BE2C (cell line): ENCODE results near the gene RIN3.
A peak's percentile ranks its signal among the peaks of the same experiment; 100 is the strongest.

Source experiments
- DNase-seq: peaks from one replicate; pipeline ENCODE4 v3.0.0-alpha.2; 2020
- H3K27me3 ChIP-seq: fragments of 250-450 bp; sonication (Bioruptor Pico); 2 replicates; pipeline ENCODE4 v1.5.1; 2020; ENCODE audit warnings: mild to moderate bottlenecking
- H3K36me3 ChIP-seq: fragments of 250-450 bp; sonication (Bioruptor Pico); 2 replicates; pipeline ENCODE4 v1.5.1; 2020; ENCODE audit warnings: mild to moderate bottlenecking
- H3K4me1 ChIP-seq: fragments of 250-450 bp; sonication (Bioruptor Pico); 2 replicates; pipeline ENCODE4 v1.5.1; 2020
- H3K4me3 ChIP-seq: 2 replicates; pipeline ENCODE4 v1.5.1; 2011; ENCODE audit warnings: low read depth, low read length
- H3K9me3 ChIP-seq: fragments of 250-450 bp; sonication (Bioruptor Pico); 2 replicates; pipeline ENCODE4 v1.5.1; 2020
- TF ChIP-seq, protein P1 (sequence below): IDR thresholded peaks from 2 replicates; pipeline ENCODE4 v1.5.1; 2012; ENCODE audit warnings: mild to moderate bottlenecking, low read depth, low read length

The RIN3 gene

DNA sequence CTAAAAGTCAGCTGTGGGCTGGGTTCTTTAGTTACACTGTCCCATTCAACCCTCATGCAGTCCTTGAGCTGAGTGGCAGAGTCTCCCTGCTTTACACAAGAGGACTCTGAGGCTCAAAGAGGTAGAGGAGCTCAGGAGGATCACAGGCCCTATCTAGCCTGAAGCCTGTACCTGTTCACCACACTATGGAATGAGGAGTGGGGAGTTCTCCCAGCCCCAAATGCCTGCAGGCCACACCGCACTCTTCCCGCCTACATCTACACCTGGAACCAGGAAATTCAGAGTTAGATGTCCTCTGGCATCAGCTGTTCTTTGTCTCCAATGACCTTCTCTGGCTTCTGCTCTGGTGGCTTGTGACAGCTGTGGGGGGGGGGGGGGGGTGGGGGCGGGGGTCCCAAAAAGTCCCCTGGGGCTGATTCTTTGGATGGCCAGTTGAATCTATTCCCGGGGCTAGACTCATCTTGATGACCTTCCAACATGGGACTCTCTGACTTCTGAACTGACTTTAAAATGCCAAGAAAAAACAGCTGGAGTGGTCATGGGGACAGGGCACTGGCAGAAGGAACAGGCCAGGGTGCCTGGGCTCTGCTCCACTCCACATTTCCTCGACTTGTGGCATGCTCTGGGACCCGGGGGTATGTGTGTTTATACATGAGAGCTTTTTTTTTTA lies 30.6 kb downstream of the RIN3 start:
- no peaks in the 10 kb centered on the region for H3K27me3 ChIP-seq
- H3K9me3 ChIP-seq = no peaks in the 10 kb centered on the region; the same call in 1 of the 2 replicates
- no peaks in the 10 kb centered on the region for H3K4me1 ChIP-seq
- no peak overlapping the region for H3K4me3 ChIP-seq
- H3K36me3 ChIP-seq = no peaks in the 10 kb centered on the region
- no peak for DNase-seq
- TF ChIP-seq, protein P1, sequence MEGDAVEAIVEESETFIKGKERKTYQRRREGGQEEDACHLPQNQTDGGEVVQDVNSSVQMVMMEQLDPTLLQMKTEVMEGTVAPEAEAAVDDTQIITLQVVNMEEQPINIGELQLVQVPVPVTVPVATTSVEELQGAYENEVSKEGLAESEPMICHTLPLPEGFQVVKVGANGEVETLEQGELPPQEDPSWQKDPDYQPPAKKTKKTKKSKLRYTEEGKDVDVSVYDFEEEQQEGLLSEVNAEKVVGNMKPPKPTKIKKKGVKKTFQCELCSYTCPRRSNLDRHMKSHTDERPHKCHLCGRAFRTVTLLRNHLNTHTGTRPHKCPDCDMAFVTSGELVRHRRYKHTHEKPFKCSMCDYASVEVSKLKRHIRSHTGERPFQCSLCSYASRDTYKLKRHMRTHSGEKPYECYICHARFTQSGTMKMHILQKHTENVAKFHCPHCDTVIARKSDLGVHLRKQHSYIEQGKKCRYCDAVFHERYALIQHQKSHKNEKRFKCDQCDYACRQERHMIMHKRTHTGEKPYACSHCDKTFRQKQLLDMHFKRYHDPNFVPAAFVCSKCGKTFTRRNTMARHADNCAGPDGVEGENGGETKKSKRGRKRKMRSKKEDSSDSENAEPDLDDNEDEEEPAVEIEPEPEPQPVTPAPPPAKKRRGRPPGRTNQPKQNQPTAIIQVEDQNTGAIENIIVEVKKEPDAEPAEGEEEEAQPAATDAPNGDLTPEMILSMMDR = no peak

DNA sequence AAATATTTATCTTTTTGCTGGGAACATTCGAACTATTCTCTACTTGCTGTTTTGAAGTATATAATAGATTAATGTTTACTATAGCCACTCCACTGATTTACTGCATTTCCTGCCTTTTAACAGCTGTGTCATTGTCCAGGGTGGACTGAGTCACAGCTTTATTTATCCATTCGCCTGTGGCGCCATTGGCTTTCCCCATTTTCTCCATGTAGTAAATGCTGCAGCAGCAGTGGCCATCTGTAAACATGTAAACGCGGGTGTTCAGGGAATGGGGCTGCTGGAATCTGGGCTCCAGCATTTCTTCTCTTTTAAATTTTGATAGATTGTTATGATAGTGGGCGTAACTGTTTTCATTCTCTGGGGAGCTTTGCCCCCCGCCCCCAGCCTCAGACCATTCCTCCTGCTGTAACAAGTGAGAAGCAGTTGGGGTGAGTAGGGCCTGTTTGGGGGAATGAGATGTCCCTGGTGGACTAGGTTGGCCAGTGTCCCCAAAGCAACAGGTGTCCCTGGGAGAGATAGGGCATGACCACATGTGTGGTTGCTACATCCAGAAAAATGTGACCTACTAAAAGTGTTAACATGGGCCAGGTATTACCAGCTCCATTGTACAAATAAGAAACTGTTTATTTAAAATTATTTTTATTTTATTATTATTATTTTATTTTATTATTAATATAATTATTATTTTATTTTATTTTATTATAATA lies 32.9 kb downstream of the RIN3 start:
- H3K27me3 ChIP-seq = no peaks in the 10 kb centered on the region
- no peaks in the 10 kb centered on the region for H3K36me3 ChIP-seq
- H3K4me1 ChIP-seq = no peaks in the 10 kb centered on the region
- TF ChIP-seq, protein P1 = no peak
- H3K4me3 ChIP-seq = no peak overlapping the region
- no peak for DNase-seq
- H3K9me3 ChIP-seq = no peaks in the 10 kb centered on the region

DNA sequence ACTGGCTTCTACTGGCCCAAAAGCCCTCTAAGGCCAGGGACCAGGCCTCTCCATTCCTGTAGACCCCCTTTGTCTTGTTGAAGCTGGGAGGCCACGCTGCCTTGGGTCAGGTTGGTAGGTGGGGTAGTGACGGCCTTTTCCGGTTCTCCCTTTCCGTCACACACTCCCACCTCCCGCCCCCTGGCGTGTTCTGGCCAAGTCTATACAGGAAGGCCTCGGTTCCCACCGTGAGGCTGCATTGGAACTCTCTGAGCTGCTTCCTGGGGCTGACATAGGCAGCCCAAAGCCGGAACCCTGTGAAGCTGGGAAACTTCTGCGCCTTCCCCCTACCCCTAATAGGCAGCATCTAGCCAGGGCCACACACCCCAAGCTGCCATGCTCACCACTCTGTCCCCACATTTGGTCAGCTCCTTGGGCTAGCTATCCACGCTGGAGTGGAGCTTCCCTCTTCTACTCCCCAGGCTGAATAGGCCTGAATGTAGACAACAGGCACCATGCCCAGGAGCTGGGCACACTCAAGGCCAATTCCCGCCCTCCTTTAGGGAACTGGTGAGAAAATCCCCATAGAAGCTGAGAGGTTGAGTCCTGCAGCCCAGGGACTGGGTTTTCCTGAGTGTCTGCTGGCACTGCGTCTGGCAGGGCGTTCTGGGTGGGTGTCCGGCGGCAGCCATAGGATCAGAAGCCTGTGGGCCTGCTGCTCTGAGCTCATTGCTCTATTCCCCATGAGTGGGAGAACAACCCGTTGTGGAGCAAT lies 35.7 kb downstream of the RIN3 start:
- Histone ChIP-seq H3K4me1 (no peaks in the 10 kb centered on the region), H3K27me3 (no peaks in the 10 kb centered on the region), H3K36me3 (no peaks in the 10 kb centered on the region), H3K4me3 (no peak overlapping the region), H3K9me3 (no peaks in the 10 kb centered on the region)
- DNase-seq = no peak
- TF ChIP-seq, protein P1 = no peak

DNA sequence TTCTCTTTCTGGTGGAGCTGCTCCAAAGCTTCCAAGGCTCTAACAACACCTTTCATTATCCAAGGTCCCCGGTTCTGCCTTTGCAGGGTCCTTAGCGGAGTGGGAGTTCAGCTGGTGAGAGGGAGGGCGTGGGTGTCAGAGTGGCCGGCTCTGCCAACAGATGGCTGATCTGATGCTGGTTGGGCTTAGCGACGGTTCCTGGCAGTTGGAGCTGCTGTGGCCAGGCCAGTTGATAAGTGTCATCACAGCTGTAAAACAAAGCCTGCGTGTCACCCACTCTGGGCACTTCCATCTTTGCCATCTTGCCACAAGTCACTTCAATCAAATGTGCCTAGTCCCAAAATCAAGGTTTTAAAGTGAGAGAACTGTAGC lies 36.3 kb downstream of the RIN3 start:
- DNase-seq = peak; percentile 29

DNA sequence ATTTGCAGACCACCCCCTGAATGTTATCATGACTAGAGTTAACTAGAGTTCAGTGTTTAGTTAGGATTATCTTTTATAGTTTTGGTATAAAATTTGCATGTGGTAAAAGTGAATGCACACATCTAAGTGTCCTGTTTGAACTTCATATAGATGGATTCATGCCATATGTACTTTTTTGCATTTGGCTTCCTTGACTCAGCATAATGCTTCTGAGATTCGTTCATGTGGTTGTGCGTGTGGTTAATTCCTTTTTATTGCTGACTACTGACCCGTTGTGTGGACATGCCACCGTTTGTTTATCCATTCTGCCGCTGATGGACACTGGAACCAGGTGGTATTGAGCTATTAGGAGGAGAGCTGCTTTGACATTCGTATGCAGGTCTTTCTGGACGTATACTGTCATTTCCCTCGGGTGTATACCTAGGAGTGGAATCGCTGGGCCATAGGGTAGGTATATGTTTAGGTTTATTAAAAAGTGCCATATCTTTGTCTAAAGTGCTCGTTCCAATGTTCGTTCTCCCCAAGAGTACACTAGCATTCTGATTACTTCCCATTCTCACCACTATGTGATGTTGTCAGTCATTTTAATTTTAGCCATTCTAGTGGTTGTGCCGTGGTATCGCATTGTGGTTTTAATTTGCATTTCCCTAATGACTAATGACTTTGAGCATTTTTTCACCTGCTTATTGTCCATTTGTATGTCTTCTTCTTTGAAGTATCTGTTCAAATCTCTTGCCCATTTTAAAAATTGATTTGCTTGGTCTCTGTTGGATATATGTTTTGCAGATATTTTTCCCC lies 37.7 kb downstream of the RIN3 start:
- no peak overlapping the region for H3K4me3 ChIP-seq
- no peaks in the 10 kb centered on the region for H3K27me3 ChIP-seq
- no peak for DNase-seq
- no peaks in the 10 kb centered on the region for H3K36me3 ChIP-seq
- H3K4me1 ChIP-seq = no peaks in the 10 kb centered on the region
- no peaks in the 10 kb centered on the region for H3K9me3 ChIP-seq
- TF ChIP-seq, protein P1 = no peak

More for the DNA sequence above, 36.3 kb downstream of the RIN3 start:
- H3K4me3 ChIP-seq = no peak overlapping the region
- no peaks in the 10 kb centered on the region for H3K9me3 ChIP-seq
- TF ChIP-seq, protein P1 = no peak
- H3K4me1 ChIP-seq = no peaks in the 10 kb centered on the region
- no peaks in the 10 kb centered on the region for H3K27me3 ChIP-seq
- no peaks in the 10 kb centered on the region for H3K36me3 ChIP-seq
